Mammary epithelial cell (primary cell): Measurements from ENCODE around the gene MBP.

Source experiments
- EZH2 ChIP-seq: IDR thresholded peaks from 2 replicates; pipeline ENCODE4 v1.6.1; 2012; ENCODE audit warnings: low read length, inconsistent platforms, borderline replicate concordance
- TF ChIP-seq, protein P1 (sequence below), 2 donors: IDR thresholded peaks in 1 of 2; conservative IDR thresholded peaks in 1 of 2; 2 replicates each; pipeline ENCODE4 v1.5.1; 2011 to 2012; ENCODE audit warnings: inconsistent platforms in 2 of 2, low read length in 2 of 2, mild to moderate bottlenecking in 2 of 2, control low read depth in 1 of 2, low read depth in 1 of 2; ENCODE audit not compliant: insufficient read depth in 1 of 2; ENCODE audit errors: extremely low read depth in 1 of 2

DNA sequence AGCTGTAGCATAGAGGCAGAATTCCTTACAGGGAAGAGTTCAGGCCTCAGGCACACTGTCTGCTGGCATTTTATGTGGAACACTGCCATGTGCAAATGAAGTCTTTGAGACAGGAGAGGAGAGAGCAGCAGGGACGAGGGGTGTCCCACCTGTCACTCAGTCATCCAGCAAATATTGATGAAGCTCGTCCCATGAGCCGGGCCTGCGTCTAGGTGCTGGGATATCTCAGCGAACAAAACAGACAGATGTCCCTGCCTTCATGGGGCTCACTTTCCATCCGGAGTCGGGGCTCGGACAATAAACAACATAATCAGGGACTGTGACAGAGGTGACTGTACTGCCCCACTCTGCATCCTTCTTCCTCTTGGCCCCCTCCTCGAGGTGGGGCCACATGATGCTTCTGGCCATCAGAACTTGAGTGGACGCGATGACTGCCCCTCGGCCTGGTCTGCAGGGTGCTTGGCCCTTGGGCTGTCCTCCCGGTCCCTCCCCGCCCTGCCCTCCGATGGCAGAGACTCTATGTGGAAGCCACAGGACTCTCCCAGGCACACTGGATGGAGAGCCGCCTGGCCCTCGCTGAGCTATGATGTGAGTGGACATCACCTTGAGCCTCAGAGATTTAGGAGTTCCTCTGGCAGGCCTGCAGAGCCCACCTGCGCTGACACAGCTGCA lies 78.8 kb downstream of the MBP start:
- TF ChIP-seq, protein P1, sequence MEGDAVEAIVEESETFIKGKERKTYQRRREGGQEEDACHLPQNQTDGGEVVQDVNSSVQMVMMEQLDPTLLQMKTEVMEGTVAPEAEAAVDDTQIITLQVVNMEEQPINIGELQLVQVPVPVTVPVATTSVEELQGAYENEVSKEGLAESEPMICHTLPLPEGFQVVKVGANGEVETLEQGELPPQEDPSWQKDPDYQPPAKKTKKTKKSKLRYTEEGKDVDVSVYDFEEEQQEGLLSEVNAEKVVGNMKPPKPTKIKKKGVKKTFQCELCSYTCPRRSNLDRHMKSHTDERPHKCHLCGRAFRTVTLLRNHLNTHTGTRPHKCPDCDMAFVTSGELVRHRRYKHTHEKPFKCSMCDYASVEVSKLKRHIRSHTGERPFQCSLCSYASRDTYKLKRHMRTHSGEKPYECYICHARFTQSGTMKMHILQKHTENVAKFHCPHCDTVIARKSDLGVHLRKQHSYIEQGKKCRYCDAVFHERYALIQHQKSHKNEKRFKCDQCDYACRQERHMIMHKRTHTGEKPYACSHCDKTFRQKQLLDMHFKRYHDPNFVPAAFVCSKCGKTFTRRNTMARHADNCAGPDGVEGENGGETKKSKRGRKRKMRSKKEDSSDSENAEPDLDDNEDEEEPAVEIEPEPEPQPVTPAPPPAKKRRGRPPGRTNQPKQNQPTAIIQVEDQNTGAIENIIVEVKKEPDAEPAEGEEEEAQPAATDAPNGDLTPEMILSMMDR (conservative IDR thresholded peaks at IDR 0.05 in 1 of 2, IDR thresholded peaks at IDR 0.05 in 1 of 2; ENCODE audit: extremely low read depth in 1 of 2, insufficient read depth in 1 of 2, low read depth in 1 of 2, low read length in 2 of 2): no peak
- TF ChIP-seq EZH2: no peak
